Adrenal gland (tissue), 5 donors: Measurements from ENCODE around the gene DGCR8.

Experiments used
- CTCF ChIP-seq, 6 experiments: fragments of 450-650 bp in 4 of 6; fragments of 200-600 bp in 2 of 6; sonication (generic) in 1 of 6; IDR thresholded peaks; 1 replicate in 5 of 6; 2 replicates in 1 of 6; pipeline versions ENCODE4 v1.5.1 to v1.8.0; 2016 to 2021; ENCODE audit warnings: antibody characterized with exemption in 6 of 6, mild to moderate bottlenecking in 2 of 6, moderate library complexity in 1 of 6
- POLR2A ChIP-seq, 2 donors: fragments of 450-650 bp; IDR thresholded peaks; one replicate each; pipeline ENCODE4 v1.6.1; 2017; ENCODE audit warnings: antibody characterized with exemption in 2 of 2, mild to moderate bottlenecking in 2 of 2, moderate library complexity in 1 of 2
- donor health status: DM: no; HTN: no; CAD: no.

GRCh38 chr22:20148414-20148813 is 68.4 kb downstream of the DGCR8 start:
- TF ChIP-seq CTCF (IDR thresholded peaks at IDR 0.05): no peak
- TF ChIP-seq POLR2A (IDR thresholded peaks at IDR 0.05): no peak
